Ovary (tissue), 9 donors: Measurements from ENCODE around the gene PLEKHH3. TPM values are rescaled to one million over a fixed set of nuclear protein-coding genes. Genes with fewer than 3 reads are reported as not detected.

Source experiments
- DNase-seq, 5 donors: peaks; one replicate each; pipeline ENCODE4 v3.0.0-alpha.2; 2019 to 2020
- H3K27ac ChIP-seq, 2 donors: fragments of 200-600 bp; one replicate each; pipeline versions ENCODE4 v1.5.1 to v1.8.0; 2019 to 2022
- H3K27me3 ChIP-seq: fragments of 200-600 bp; one replicate; pipeline ENCODE4 v1.8.0; 2022
- H3K36me3 ChIP-seq: fragments of 200-600 bp; sonication (generic); one replicate; pipeline ENCODE4 v1.5.1; 2019
- H3K4me1 ChIP-seq: one replicate; pipeline ENCODE4 v1.8.1; 2013; ENCODE audit warnings: mild to moderate bottlenecking, moderate library complexity; ENCODE audit not compliant: insufficient read depth
- H3K4me3 ChIP-seq: fragments of 200-600 bp; sonication (generic); one replicate; pipeline ENCODE4 v1.5.1; 2017
- H3K9me3 ChIP-seq, 2 donors: fragments of 200-600 bp in 1 of 2; sonication (generic) in 1 of 2; one replicate each; pipeline versions ENCODE4 v1.5.1 to v1.8.1; 2013 to 2019; ENCODE audit warnings: mild to moderate bottlenecking in 1 of 2, moderate library complexity in 1 of 2
- CTCF ChIP-seq, 3 donors: fragments of 450-650 bp in 2 of 3; fragments of 200-600 bp in 1 of 3; IDR thresholded peaks; one replicate each; pipeline versions ENCODE4 v1.5.1 to v1.8.0; 2016 to 2022; ENCODE audit warnings: antibody characterized with exemption in 3 of 3, mild to moderate bottlenecking in 1 of 3
- EP300 ChIP-seq: sonication (generic); formaldehyde crosslinking; IDR thresholded peaks from one replicate; pipeline ENCODE4 v1.6.1; 2017; ENCODE audit warnings: antibody characterized with exemption
- POLR2A ChIP-seq: fragments of 450-650 bp; IDR thresholded peaks from one replicate; pipeline ENCODE4 v1.6.1; 2017; ENCODE audit warnings: antibody characterized with exemption, mild to moderate bottlenecking, moderate library complexity
- WGBS, 3 donors: extraction: QIAGEN DNeasy Blood & Tissue Kit in 1 of 3; methylation state at CpG; one replicate each; pipeline versions ENCODE4 v1.1.5 to v1.1.7; 2013 to 2017; 5-methylcytosine and 5-hydroxymethylcytosine counted together
- intact Hi-C, 4 donors: fragments of 100-400 bp; cut with DNase I; formaldehyde crosslinking; loops; one replicate each; pipeline versions ENCODE4 v1.11.0 to v1.15.1; 2022 to 2023
- polyA plus RNA-seq, 2 donors: library from polyadenylated mRNA; stranded (reverse); fragments of 200-250 nt in 1 of 2; fragments of 350-450 nt in 1 of 2; fragmentation: Illumina TruSeq in 1 of 2; extraction: RNeasy Lipid Tissue Mini Kit (QIAGEN cat#74804) in 1 of 2; gene quantifications; one replicate each; pipeline ENCODE4 v1.2.3, GENCODE V29; 2013 to 2014
- total RNA-seq, 7 donors: library from RNA; depleted of rRNA in 2 of 7; stranded (reverse); fragments of >200 nt in 2 of 7; fragmentation: NEBNext Ultra II Directional in 3 of 7; extraction: Animal tissue kit (Norgen Biotek cat#: 25700) in 3 of 7; gene quantifications; one replicate each; pipeline versions ENCODE4 v1.1.0 to v1.2.4, GENCODE V29; 2016 to 2023
- donor health status: DM: no; HTN: no; CAD: no; lungs with moderate emphysema.
- donor health status: DM: no; HTN: no; CAD: no.
- donor health status: Bipolar disorder and iron deficiency.
- donor health status: DM: yes; HTN: yes; CAD: no.
- donor health status: DM: no; HTN: no; CAD: no.
- donor health status: DM: yes; HTN: yes; CAD: no.

The PLEKHH3 gene
- total and polyA plus RNA-seq, 9 donors, result 2.1 to 81.6 (median 37.4) TPM

- peaks cover 6% of the 10 kb centered on the region for H3K4me1 ChIP-seq
- WGBS, 3 donors, result 84 to 88% (median 86%) methylated on average over 14 of the region's 14 CpGs
- no peaks in the 10 kb centered on the region for H3K36me3 ChIP-seq
- H3K27me3 ChIP-seq, result no peaks in the 10 kb centered on the region
- no peak for DNase-seq
- intact Hi-C loops, result loop anchor here in 1 of 4 donors (10.0 kb wide), 2 partner anchors 59 to 689 kb away; partner anchors contain the start of gene EZH1
- TF ChIP-seq POLR2A (no peak), EP300 (no peak), CTCF (IDR thresholded peaks at IDR 0.05) (no peak)
- no peak overlapping the region for H3K27ac ChIP-seq
- no peaks in the 10 kb centered on the region for H3K9me3 ChIP-seq
- no peak overlapping the region for H3K4me3 ChIP-seq
These were observed 9.0 kb upstream of the PLEKHH3 start for GRCh38 chr17:42685831-42686230.

GRCh38 chr17:42684929-42685556 is 8.2 kb upstream of the PLEKHH3 start:
- Histone ChIP-seq H3K36me3 (no peaks in the 10 kb centered on the region), H3K9me3 (no peaks in the 10 kb centered on the region), H3K27ac (no peak overlapping the region), H3K4me1 (peaks cover 8% of the 10 kb centered on the region), H3K27me3 (no peaks in the 10 kb centered on the region), H3K4me3 (no peak overlapping the region)
- peak in 2 of 5 donors; percentile 40 to 45 for DNase-seq
- TF ChIP-seq EP300 (no peak), CTCF (IDR thresholded peaks at IDR 0.05) (no peak), POLR2A (no peak)
- WGBS, 3 donors, result 85 to 87% (median 87%) methylated on average over 50 of the region's 50 CpGs
- intact Hi-C loops, result loop anchor here in 2 of 4 donors (5.0 to 10.0 kb wide), 4 partner anchors 60 to 690 kb away; partner anchors contain the start of genes EZH1 (in 1 of the 2), PSMC3IP (in 1 of the 2), RETREG3 (in 1 of the 2) and TUBG1 (in 1 of the 2)

- Histone ChIP-seq H3K27ac (peak overlapping the region in 1 of 2 donors; percentile 68), H3K4me3 (peak overlapping the region; percentile 50), H3K4me1 (peaks cover 14% of the 10 kb centered on the region), H3K9me3 (no peaks in the 10 kb centered on the region), H3K36me3 (no peaks in the 10 kb centered on the region), H3K27me3 (no peaks in the 10 kb centered on the region)
- 9 to 24% (median 16%) methylated on average over 24 to 25 of the region's 25 CpGs for WGBS, 3 donors
- peak in 3 of 5 donors; percentile 42 to 71 (median 51) for DNase-seq
- intact Hi-C loops, result loop anchor here in 2 of 4 donors (5.0 to 10.0 kb wide), 4 partner anchors 61 to 691 kb away; partner anchors contain the start of genes EZH1 (in 1 of the 2), PSMC3IP (in 1 of the 2), RETREG3 (in 1 of the 2) and TUBG1 (in 1 of the 2)
- TF ChIP-seq EP300 (no peak), POLR2A (no peak), CTCF (IDR thresholded peaks at IDR 0.05) (no peak)
These were observed 6.7 kb upstream of the PLEKHH3 start for GRCh38 chr17:42683407-42684034.

GRCh38 chr17:42682722-42683403 is 6.1 kb upstream of the PLEKHH3 start:
- intact Hi-C loops, result loop anchor here in 2 of 4 donors (5.0 to 10.0 kb wide), 4 partner anchors 62 to 692 kb away; partner anchors contain the start of genes EZH1 (in 1 of the 2), PSMC3IP (in 1 of the 2), RETREG3 (in 1 of the 2) and TUBG1 (in 1 of the 2)
- TF ChIP-seq POLR2A, result no peak
- TF ChIP-seq CTCF (IDR thresholded peaks at IDR 0.05), result no peak
- no peak for TF ChIP-seq EP300
- Histone ChIP-seq H3K4me3 (peak overlapping the region; percentile 50), H3K27ac (peak overlapping the region in 1 of 2 donors; percentile 68), H3K36me3 (no peaks in the 10 kb centered on the region), H3K27me3 (no peaks in the 10 kb centered on the region), H3K9me3 (no peaks in the 10 kb centered on the region), H3K4me1 (peaks cover 14% of the 10 kb centered on the region)
- 0 to 1% (median 0%) methylated on average over 28 to 34 of the region's 34 CpGs for WGBS, 3 donors
- DNase-seq, result peak; percentile 66 to 80 (median 68)
